GM18508 (cell line): ENCODE results near the gene CD8B2.
"Not testable (repeated sequence)": the region's sequence is repeated elsewhere in the genome, so short reads cannot be mapped to it uniquely, and the experiment has no call there.

ENCODE experiments used
- ATAC-seq: cut with Tn5 transposase; IDR thresholded peaks from one replicate; pipeline ENCODE4 v1.9.1; 2021; ENCODE audit warnings: moderate number of reproducible peaks; ENCODE audit not compliant: insufficient read depth, unreplicated experiment

CD8B2 gene

DNA sequence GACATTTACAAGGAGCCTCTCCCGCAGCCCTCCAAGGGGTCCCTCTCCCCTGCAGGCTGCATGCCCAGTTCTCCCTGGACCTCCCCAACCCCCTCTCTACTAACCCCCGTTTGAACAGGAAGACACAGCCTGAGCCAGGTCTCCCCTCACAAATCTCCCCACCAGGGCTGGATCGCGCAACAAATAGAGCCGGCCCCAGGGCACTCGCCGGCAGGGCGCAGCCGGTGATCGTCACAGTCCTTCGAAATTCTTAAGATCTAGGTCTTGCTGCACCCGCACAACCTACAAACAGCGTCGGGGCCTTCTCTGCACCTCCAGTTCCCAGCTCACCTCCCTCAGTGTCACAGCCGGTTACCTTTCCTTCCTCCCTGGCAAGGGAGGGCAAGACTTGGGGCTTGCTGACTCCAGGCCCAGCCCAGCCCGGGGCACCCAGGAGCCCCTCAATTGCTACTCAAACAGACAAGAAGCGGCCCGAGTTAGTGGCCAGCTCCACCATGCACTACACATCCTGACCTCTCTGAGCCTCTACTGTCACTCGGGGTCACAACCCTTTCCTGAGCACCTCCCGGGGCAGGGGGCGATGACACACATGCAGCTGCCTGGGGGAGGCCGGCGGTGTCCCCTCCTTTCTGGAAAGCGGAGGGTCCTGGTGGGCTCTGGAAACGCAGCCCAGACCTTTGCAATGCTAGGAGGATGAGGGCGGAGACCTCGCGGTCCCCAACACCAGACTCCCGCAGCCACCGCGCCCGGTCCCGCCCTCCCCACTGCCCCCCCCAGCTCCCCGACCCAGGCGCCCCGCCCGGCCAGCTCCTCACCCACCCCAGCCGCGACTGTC is at the start of gene CD8B2:
Gene CD8B2, plus strand, starts transcription at position 814 of the 835 bp plus-strand sequence. CDS start 63 bp downstream, outside the sequence.
- not testable (repeated sequence) for ATAC-seq

DNA sequence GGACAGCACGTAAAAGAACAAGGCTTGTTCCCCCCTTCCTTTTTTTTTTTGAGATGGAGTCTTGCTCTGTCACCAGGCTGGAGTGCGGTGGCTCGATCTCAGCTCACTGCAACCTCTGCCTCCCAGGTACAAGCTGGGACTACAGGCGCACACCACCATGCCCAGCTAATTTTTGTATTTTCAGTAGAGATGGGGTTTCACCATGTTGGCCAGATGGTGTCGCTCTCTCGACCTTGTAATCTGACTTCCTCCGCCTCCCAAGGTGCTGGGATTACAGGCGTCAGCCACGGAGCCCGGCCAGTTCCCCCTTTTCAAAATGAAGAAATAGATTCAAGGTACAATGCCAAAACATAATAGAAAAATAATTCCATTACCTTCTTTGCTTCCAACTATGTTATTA is 25.3 kb upstream of the CD8B2 start:
- not testable (repeated sequence) for ATAC-seq

DNA sequence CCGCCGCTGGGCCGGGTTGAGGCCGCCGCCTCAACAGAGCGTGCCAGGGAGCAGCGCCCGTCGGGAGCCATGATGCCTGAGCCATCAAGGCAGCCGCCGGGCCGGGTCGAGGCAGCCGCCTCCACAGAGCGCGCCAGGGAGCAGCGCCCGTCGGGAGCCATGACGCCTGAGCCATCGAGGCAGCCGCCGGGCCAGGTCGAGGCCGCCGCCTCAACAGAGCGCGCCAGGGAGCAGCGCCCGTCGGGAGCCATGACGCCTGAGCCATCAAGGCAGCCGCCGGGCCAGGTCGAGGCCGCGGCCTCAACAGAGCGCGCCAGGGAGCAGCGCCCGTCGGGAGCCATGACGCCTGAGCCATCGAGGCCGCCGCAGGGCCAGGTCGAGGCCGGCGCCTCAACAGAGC is 19.6 kb upstream of the CD8B2 start:
- ATAC-seq: not testable (repeated sequence)

DNA sequence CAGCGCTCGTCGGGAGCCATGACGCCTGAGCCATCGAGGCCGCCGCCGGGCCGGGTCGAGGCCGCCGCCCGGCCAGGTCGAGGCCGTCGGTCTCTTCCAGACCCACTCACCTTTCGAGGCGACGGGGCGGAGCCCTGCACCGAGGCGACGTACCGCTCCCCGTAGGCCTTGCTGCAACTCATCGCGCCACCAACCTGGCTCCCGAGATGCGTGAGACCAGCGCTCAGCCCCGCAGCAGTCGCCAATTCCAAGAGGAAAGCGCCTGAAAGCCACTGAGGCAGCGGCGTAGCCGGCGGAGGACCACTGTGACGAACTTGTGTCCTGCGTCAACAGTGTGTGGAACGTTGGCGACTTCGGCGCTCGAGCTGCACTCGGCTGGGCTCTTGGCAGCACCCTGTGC is 19.1 kb upstream of the CD8B2 start, which contains the start of gene RGPD3:
Gene RGPD3, minus strand, starts transcription at position 307 of the 400 bp plus-strand sequence. Its CDS starts 125 bp downstream, at position 182.
- not testable (repeated sequence) for ATAC-seq

DNA sequence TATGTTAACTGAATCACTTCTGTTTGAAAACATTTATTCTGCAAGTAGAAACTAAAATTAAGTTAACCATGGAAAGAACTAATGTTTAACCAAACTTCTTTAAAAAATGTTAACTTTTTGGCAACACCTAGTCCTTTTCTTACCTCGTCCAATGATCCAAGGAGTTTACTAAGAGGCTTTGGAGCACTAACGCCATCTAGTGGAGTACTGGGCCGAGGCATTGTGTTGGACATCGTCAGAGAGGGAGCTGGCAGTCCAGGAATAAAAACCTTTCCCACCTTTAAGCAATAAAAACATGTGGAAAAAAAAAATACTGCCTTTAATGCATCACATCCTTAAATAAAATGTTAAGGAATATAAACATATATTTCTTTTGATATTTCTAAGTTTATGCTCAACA is 16.5 kb upstream of the CD8B2 start:
- ATAC-seq: not testable (repeated sequence)

DNA sequence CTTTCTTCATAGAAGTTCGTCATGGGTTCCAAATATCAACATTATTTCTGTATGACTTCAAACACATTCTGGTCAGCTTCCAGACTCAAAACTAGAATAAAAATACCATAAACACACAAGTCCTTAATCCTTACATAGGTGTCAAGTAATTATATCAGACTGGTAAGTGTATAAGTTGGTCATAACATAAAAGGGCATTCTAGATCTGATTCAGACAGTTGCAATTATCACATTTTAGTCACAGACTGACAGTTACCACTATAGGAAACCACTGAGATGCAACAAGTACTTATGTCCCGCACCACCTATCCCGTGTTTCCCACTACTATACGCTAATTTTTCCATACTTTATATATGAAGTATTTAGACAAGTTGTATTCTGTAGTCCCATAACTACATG is 9.5 kb upstream of the CD8B2 start:
- not testable (repeated sequence) for ATAC-seq

DNA sequence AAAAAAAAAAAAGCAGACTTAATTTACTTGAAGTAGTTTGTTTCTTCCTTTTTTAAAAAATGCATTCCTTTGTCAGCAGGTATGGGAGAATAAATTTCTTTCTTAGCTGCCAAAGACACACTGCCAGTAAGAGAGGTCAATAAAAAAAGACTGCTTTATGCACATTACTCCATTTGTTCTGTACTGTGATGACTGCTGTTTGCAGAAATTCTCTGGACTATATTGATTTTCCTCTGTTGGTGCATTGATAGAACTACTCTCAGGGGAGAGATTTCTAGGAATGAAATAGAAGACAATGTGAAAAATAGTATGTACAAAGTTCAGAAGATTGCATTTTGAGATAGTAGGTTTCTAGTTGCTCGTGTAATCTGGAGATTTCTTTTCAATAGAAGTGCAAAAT is 7.6 kb upstream of the CD8B2 start:
- not testable (repeated sequence) for ATAC-seq

DNA sequence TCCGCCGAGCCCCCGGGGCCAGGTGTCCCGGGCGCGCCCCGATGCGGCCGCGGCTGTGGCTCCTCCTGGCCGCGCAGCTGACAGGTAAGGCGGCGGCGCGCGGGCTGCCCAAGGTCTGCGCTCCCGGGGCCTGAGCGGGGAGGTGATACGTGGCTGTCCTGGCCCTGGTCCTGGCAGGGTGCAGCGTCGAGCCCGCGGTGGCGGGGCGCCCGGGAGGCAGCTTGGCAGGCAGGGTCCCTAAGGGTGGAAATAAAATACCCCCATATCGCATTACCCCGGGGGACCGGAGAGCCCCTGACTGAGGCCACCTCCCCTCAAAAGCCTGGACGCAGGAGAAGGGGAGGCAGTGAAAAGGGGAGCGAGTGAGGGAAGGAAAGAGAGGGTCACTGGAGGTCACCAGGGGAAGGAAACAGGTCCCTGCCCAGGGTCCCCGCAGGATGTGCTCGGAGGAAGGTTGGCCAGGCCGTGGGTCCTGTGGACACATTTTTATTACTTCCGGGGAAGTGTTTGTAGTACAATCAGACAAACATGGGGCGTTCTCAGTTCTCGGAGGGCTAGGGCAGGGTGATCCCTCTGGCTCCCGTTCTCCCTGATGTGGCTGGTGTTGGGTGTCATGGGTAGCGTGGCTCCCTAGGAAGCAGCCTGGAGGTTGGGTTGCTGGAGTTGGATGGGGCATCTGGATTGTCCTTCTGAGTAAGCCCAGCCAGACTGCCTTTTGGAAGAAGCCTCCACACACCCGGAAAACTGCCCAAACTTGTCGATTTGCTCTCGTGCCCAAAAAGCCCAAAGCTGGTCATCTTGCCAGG is 425 bp downstream of the CD8B2 start:
- ATAC-seq: not testable (repeated sequence)

DNA sequence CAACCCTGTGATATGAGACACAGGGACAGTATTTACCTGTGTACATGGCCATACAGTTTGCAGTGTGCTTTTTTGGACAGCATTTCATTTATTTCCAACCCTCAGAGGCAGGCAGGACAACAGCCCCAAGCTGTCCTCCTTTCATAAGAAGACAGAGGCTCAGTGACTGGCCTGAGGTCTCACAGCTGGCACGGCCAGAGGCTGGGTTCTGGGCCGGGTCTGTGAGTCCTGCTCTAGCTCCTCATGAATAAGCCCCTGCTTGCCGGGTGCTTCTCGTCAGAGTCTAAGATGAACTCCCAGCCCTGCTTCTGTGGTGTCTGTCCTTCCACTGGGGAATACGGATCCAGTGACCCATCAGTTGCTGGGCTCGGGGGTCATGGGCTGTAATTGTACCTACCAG is 2.5 kb downstream of the CD8B2 start:
- not testable (repeated sequence) for ATAC-seq

DNA sequence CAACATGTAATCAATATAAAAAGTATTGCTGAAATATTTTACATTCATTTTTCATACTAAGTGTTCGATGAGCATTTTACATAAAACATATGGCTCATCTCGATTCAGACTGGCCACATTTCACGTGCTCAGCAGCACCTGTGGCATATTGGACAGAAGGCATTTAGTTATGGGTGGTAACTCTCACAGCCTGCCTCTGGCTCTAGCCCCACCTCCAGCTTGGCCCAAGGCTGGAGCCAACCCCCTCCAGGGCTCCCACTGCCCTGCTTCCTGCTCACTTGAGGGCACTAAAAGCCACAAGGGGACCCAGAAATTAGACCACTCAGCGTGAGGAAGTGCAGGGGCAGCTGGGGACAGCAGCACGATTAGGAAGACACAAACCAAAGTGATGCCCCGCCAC is 5.2 kb downstream of the CD8B2 start:
- ATAC-seq: not testable (repeated sequence)

DNA sequence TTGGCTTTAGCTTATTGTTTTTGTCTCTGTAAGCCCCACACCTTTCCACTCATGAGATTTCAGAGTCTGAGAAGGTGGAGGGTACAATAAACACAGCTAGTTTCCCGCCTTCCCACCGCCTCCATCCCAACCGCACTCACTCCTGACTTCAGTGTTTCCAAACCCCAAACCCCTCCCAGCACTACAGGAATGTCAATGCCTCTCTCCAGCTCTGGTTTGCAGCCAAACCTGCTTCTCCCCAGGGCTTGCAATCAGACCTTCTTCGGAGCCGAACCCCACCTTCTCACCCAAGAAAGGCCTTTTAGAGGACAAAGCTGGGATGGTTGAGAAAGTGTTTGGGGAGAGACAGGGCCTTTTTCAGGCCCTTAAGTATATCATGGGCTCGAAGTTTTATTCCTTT is 5.7 kb downstream of the CD8B2 start:
- ATAC-seq: not testable (repeated sequence)

DNA sequence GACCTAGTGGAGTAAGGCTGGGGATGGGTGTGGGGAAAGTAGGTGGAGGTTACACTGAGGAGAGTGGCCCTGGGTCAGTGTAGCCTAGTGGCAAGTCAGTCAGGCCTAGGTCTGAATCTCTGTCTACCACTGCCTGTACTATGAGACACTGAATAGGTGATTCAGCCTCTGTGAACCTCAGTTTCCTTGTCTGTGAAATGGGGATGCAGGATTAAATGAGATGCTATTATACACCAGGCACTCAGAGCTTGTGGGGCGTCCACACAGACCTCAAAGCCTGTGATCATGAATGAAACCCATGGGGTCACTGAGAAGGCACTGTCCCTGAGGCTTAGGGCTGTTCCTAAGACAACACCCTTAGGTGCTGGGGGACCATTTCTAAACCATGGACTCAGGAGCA is 11.4 kb downstream of the CD8B2 start:
- not testable (repeated sequence) for ATAC-seq

DNA sequence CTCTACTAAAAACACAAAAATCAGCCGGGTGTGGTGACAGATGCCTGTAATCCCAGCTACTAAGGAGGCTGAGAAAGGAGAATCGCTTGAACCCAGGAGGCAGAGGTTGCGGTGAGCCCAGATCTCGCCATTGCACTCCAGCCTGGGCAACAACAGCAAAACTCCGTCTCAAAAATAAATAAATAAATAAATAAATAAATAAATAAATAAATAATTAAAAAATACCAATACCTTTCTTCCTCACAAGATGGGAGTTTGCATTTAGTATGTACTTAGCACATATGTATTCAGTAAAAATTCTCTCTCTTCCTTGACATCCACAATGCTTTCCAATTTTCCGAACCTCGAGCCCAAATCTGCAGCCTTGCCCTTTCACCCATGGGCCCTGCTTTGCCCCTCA is 13.2 kb downstream of the CD8B2 start:
- not testable (repeated sequence) for ATAC-seq

DNA sequence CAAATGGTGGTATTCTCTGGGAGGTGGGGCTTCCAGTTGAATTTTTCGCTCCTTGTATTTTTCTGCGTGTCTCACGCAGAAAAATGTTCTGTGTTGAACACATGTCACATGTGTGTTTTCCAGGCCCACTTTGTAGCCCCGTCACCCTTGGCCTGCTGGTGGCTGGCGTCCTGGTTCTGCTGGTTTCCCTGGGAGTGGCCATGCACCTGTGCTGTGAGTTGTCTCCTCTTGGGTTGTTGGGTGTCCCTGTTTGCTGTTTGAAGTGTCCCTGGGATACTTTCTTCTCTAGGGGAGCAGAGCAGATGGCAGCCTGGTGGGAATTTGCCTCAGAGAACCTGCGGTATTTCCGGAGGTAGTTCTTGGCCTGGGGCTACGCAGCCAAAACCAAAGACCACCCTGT is 15.2 kb downstream of the CD8B2 start:
- not testable (repeated sequence) for ATAC-seq

DNA sequence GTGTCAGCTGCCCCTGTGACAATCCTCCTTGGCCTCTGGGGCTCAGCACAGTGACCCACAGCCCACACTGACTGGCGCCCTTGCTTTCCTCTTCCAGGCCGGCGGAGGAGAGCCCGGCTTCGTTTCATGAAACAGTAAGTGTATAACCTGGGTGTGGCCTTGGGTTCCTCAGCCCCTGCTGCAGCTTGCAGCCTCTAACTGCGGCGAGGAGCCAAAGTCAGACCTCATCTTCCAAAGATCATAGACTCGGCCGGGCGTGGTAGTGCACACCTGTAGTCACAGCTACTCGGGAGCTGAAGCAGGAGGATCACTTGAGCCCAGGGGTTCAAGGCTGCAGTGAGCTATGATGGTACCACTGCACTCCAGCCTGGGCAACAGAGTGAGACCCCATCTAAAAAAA is 17.0 kb downstream of the CD8B2 start:
- ATAC-seq: not testable (repeated sequence)

DNA sequence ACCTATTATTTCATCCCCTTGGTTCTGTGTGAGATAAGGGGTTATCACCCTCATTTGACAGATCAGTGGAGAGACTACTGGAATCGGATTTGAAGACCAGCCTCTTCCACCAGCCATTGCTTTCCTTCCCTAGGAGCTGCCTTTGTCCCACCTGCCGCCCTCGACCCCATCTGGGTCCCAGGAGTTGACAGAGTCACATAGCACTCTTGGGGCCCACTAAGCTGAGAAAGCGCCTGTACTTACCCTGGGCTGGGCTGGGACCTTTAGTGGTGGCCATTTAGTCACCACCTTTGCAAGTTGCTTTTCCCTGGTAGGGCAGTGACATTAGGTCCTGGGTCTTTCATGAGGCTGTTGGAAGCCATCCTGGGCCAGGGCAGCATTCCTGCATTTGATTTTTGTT is 17.6 kb downstream of the CD8B2 start:
- not testable (repeated sequence) for ATAC-seq

DNA sequence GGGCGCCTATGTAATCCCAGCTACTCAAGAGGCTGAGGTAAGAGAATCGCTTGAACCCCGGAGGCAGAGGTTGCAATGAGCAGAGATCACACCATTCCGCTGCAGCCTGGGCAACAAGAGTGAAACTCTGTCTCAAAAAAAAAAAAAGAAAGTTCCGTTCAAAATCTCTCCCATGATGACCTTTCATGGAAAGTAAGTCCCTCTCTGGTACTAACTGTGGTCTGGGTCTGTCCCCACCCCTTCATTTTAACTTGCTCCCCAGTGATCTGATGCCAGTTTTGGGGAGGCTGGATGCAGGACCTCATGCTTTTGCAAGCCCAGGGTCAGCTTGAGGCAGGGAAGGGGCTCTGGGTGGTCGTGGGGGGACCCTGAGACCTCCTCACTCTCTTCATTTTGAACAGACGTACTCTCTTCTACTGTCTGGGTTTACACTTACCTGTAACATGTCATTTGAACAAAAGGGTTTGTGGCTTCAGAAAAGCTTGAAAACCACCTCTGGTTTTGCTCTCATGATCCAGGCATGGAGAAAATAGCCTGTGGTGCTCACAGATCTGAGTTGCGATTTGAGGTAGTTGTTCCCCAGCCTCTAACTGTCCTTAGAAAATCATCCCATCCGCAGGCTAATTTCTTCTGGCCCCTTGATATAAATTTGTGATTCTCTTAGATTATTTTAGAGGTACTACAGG is 19.0 kb downstream of the CD8B2 start:
- ATAC-seq: not testable (repeated sequence)

DNA sequence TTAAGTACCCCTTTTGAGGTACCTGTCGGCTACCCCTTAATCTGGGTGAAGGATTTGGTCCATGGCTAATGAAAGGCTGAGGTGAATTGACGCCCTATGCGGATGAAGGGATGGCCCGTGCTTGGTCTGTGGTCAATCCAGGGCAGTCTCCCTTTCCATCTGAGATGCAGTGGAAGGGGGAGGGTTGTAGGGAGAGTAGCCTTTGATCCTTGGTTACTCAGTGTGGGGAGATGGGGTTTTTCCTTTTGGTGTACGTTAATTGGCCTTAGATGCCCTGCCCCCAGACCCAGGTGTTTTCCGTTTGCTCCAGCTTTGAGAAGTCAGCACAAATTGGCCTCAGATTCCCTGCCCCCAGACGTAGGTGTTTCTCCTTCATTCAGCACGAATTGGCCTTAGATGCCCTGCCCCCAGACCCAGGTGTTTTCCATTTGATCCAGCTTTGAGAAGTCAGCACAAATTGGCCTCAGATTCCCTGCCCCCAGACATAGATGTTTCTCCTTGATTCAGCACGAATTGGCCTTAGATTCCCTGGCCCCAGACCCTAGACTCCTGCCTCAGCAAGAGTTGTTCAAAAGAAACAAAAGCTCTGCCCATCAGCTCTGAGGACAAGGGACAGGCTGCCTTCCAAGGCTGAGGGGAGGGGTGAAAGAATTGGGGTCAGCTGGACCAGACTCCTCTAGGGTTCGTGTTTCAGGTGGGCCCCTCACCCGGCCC is 21.7 kb downstream of the CD8B2 start:
- ATAC-seq: not testable (repeated sequence)

DNA sequence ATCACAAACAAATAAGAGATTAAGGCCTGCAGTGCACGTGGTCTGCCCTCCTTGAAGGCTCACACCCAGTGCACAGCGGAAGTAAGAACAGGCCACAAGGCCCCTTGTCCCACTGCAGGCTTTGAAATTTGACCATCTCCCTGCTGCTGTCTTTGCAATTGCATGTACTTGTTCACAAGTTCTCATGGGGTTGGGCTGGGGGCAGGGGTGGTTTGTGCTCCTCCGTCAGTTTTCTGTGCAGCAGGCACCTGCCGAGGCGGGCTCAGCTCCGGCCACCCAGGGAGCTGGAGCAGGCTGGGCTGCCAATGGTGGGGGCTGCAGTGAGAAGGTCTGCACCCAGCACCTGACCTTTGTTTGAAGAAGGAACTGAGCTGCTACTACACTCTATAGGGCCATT is 22.2 kb downstream of the CD8B2 start:
- ATAC-seq: not testable (repeated sequence)

DNA sequence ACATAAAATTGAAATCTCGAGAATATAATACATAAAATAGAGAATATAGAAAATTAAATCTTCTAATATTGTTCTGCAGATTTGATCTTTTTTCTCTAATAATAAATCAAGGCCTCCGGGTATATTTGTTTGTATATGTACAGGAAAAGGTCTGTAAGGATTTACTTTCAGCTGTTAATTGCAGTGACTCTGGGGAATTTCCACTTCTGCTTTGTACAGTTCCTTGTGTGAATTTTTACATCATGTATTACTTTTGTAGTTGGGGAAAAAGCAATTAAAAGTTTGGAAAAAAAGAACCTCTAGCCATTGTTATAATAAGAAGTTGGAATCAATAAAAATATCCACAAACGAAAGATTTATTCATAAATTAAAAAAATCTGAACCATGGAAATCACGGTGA is 23.6 kb downstream of the CD8B2 start:
- ATAC-seq: not testable (repeated sequence)
